CD4-positive, alpha-beta T cell (primary cell): ENCODE measurements around the gene GRIA1. TPM values are rescaled to one million over a fixed set of nuclear protein-coding genes. Genes with fewer than 3 reads are reported as not detected.

Experiments used
- ATAC-seq: fragments of 200-7000 bp; cut with Tn5 transposase; one replicate; pipeline ENCODE4 v1.10.0; 2022; ENCODE audit warnings: mild to moderate bottlenecking; ENCODE audit not compliant: poor library complexity
- CTCF ChIA-PET: fragments of 350-600 bp; sonication (Branson Sonifier 250); formaldehyde crosslinking; loops from one replicate; lab custom pipeline; 2021; ENCODE audit warnings: antibody characterized with exemption, inconsistent platforms; lab: Charles Lee
- POLR2A ChIA-PET: fragments of 350-600 bp; sonication (Branson Sonifier 250); formaldehyde crosslinking; loops from one replicate; lab custom pipeline; 2021; ENCODE audit warnings: antibody characterized with exemption, inconsistent platforms; lab: Charles Lee
- DNase-seq, 14 experiments: peaks; one replicate each; pipeline ENCODE4 v3.0.0-alpha.2; 2013 to 2020; ENCODE audit warnings: mixed read lengths in 2 of 14
- H3K27ac ChIP-seq, 2 donors: one replicate each; pipeline versions ENCODE4 v1.5.1 to v1.7.0; 2013; ENCODE audit warnings: low read length in 2 of 2, low read depth in 1 of 2, mild to moderate bottlenecking in 1 of 2
- H3K27me3 ChIP-seq, 2 experiments: 1 replicate in 1 of 2; 2 replicates in 1 of 2; pipeline versions ENCODE4 v1.6.1 to v1.7.0; 2013; ENCODE audit warnings: low read length in 2 of 2, control low read depth in 1 of 2, mild to moderate bottlenecking in 1 of 2, moderate library complexity in 1 of 2; ENCODE audit not compliant: insufficient read depth in 2 of 2, control insufficient read depth in 1 of 2
- H3K36me3 ChIP-seq: one replicate; pipeline ENCODE4 v1.6.1; 2013; ENCODE audit warnings: low read length, control low read depth; ENCODE audit not compliant: insufficient read depth
- H3K4me1 ChIP-seq: one replicate; pipeline ENCODE4 v1.6.1; 2013; ENCODE audit warnings: low read length, control low read depth; ENCODE audit not compliant: insufficient read depth
- H3K4me3 ChIP-seq: one replicate; pipeline ENCODE4 v1.5.1; 2013; ENCODE audit warnings: mild to moderate bottlenecking, low read length, moderate library complexity
- H3K9me3 ChIP-seq, 2 experiments: 1 replicate in 1 of 2; 2 replicates in 1 of 2; pipeline versions ENCODE4 v1.6.1 to v1.7.0; 2013; ENCODE audit warnings: low read length in 2 of 2, mild to moderate bottlenecking in 2 of 2, control low read depth in 1 of 2, moderate library complexity in 1 of 2; ENCODE audit not compliant: control insufficient read depth in 1 of 2, insufficient read depth in 1 of 2
- H3K27ac Mint-ChIP-seq: one replicate; pipeline ENCODE4 v1.8.0; 2020; ENCODE audit warnings: mixed read lengths
- H3K27me3 Mint-ChIP-seq: one replicate; pipeline ENCODE4 v1.8.0; 2021; ENCODE audit warnings: mixed read lengths
- H3K36me3 Mint-ChIP-seq: one replicate; pipeline ENCODE4 v1.8.0; 2021; ENCODE audit warnings: low read depth, mixed read lengths
- H3K4me1 Mint-ChIP-seq: one replicate; pipeline ENCODE4 v1.8.0; 2021; ENCODE audit warnings: low read depth, mixed read lengths
- H3K4me3 Mint-ChIP-seq: one replicate; pipeline ENCODE4 v1.8.0; 2020; ENCODE audit warnings: mild to moderate bottlenecking, mixed read lengths
- H3K9me3 Mint-ChIP-seq: one replicate; pipeline ENCODE4 v1.8.0; 2020; ENCODE audit warnings: mixed read lengths
- intact Hi-C, 2 experiments: fragments of 100-400 bp; cut with DNase I in 1 of 2; cut with micrococcal nuclease in 1 of 2; formaldehyde crosslinking; loops; one replicate each; pipeline versions ENCODE4 v1.15.1 to v1.9.0; 2023 to 2025; cut with DNase I, micrococcal nuclease
- total RNA-seq, 174 experiments: library from RNA in 2 of 174; stranded (reverse) in 2 of 174; gene quantifications; one replicate each; pipeline ENCODE4 v1.2.3 and lab custom pipeline; 2021 to 2026
- TF ChIP-seq, protein P1 (sequence below): fragments of 200-600 bp; IDR thresholded peaks from one replicate; pipeline ENCODE4 v1.8.0; 2022; ENCODE audit warnings: antibody characterized with exemption, mild to moderate bottlenecking

Gene GRIA1
- total RNA-seq, 2 experiments from 2014 or later = not detected

- no peak overlapping the region for H3K27ac ChIP-seq
- DNase-seq (no peak), ATAC-seq (no peak)
- H3K27me3 ChIP-seq = no peaks in the 10 kb centered on the region
- Mint-ChIP-seq H3K9me3 (peaks cover 3% of the 10 kb centered on the region), H3K36me3 (no peaks in the 10 kb centered on the region), H3K27me3 (no peaks in the 10 kb centered on the region), H3K4me3 (no peak overlapping the region), H3K27ac (no peak overlapping the region), H3K4me1 (no peaks in the 10 kb centered on the region)
- no peaks in the 10 kb centered on the region for H3K4me1 ChIP-seq
- ChIA-PET POLR2A (no interaction called here), CTCF (no interaction called here)
- intact Hi-C loops = no loop called here
- TF ChIP-seq, protein P1, sequence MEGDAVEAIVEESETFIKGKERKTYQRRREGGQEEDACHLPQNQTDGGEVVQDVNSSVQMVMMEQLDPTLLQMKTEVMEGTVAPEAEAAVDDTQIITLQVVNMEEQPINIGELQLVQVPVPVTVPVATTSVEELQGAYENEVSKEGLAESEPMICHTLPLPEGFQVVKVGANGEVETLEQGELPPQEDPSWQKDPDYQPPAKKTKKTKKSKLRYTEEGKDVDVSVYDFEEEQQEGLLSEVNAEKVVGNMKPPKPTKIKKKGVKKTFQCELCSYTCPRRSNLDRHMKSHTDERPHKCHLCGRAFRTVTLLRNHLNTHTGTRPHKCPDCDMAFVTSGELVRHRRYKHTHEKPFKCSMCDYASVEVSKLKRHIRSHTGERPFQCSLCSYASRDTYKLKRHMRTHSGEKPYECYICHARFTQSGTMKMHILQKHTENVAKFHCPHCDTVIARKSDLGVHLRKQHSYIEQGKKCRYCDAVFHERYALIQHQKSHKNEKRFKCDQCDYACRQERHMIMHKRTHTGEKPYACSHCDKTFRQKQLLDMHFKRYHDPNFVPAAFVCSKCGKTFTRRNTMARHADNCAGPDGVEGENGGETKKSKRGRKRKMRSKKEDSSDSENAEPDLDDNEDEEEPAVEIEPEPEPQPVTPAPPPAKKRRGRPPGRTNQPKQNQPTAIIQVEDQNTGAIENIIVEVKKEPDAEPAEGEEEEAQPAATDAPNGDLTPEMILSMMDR = no peak
- H3K4me3 ChIP-seq = no peak overlapping the region
- no peaks in the 10 kb centered on the region for H3K36me3 ChIP-seq
- H3K9me3 ChIP-seq = no peaks in the 10 kb centered on the region
Observed at GRCh38 chr5:153571162-153571561, 80.7 kb downstream of the GRIA1 start.

DNA sequence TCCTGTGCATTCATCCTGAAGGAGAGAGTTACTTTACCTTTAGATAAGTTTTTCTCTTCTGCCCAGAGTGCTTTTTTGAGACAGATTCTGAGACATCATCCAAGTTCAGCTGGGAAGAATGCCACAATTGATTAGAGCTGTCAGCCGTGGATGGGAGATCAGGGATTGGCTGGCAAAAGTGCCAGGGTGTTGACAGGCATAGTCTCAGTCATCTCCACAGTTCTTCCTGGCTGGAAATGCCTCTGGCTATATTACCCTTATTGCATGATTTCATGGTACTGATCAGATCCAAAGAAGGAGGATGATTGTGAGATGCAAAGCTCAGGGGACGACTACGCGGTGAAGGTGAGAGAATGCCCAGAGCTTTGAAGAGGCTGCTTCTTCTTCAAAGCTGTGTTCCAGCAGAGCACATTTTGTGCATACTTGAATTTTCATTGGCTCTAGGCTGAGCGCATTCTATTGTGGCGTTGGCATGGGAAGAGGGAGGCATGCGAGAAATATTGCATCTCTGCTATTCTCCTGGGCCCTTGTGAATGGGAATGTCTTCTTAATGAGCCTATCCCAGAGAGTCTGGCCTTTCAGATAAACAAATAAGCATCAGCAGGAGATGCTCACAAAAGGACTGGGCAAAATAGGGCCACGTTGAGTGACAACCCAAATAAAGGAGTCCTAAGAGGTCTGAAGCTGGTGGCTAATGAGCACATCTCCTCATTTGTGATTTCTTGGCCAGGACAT is 82.1 kb downstream of the GRIA1 start:
- no peaks in the 10 kb centered on the region for H3K4me1 Mint-ChIP-seq
- intact Hi-C loops = no loop called here
- Histone ChIP-seq H3K4me3 (no peak overlapping the region), H3K9me3 (no peaks in the 10 kb centered on the region), H3K27ac (no peak overlapping the region), H3K36me3 (no peaks in the 10 kb centered on the region), H3K27me3 (no peaks in the 10 kb centered on the region), H3K4me1 (no peaks in the 10 kb centered on the region)
- peaks cover 3% of the 10 kb centered on the region for H3K9me3 Mint-ChIP-seq
- H3K36me3 Mint-ChIP-seq = no peaks in the 10 kb centered on the region
- TF ChIP-seq, protein P1 = no peak
- H3K4me3 Mint-ChIP-seq = no peak overlapping the region
- ChIA-PET CTCF (no interaction called here), POLR2A (no interaction called here)
- H3K27me3 Mint-ChIP-seq = no peaks in the 10 kb centered on the region
- no peak overlapping the region for H3K27ac Mint-ChIP-seq
- DNase-seq (no peak), ATAC-seq (no peak)

- CTCF ChIA-PET = no interaction called here
- H3K36me3 Mint-ChIP-seq = no peaks in the 10 kb centered on the region
- H3K27ac ChIP-seq = no peak overlapping the region
Observed at GRCh38 chr5:153573326-153574033, 83.0 kb downstream of the GRIA1 start.

More at GRCh38 chr5:153573326-153574033, 83.0 kb downstream of the GRIA1 start:
- H3K4me3 ChIP-seq = no peak overlapping the region
- H3K9me3 Mint-ChIP-seq = peaks cover 1% of the 10 kb centered on the region
- no peak overlapping the region for H3K27ac Mint-ChIP-seq
- H3K9me3 ChIP-seq = no peaks in the 10 kb centered on the region
- POLR2A ChIA-PET = no interaction called here
- no peaks in the 10 kb centered on the region for H3K4me1 Mint-ChIP-seq
- no peaks in the 10 kb centered on the region for H3K36me3 ChIP-seq
- TF ChIP-seq, protein P1 = no peak
- intact Hi-C loops = no loop called here
- H3K4me3 Mint-ChIP-seq = no peak overlapping the region
- DNase-seq = no peak
- no peaks in the 10 kb centered on the region for H3K27me3 Mint-ChIP-seq
- H3K27me3 ChIP-seq = no peaks in the 10 kb centered on the region
- H3K4me1 ChIP-seq = no peaks in the 10 kb centered on the region
- no peak for ATAC-seq
